ENCODE results near the gene CTCFL. TPM values are rescaled to one million over a fixed set of nuclear protein-coding genes. Genes with fewer than 3 reads are reported as not detected.
"Not testable (repeated sequence)": the region's sequence is repeated elsewhere in the genome, so short reads cannot be mapped to it uniquely, and the experiment has no call there.

Gene CTCFL
- total RNA-seq, 1 experiment from 2014 or later: not detected

- DNase-seq (ENCODE audit: extremely low read depth, low read depth): no peak
Observed at GRCh38 chr20:57491373-57491772, 33.6 kb downstream of the CTCFL start.

GRCh38 chr20:57488277-57488676 is 36.7 kb downstream of the CTCFL start:
- not testable (repeated sequence) for DNase-seq (ENCODE audit: extremely low read depth, low read depth)

GRCh38 chr20:57485770-57486169 is 39.2 kb downstream of the CTCFL start:
- no peak for DNase-seq (ENCODE audit: extremely low read depth, low read depth)

- DNase-seq (ENCODE audit: extremely low read depth, low read depth): no peak
Observed at GRCh38 chr20:57484772-57485171, 40.2 kb downstream of the CTCFL start.

- DNase-seq (ENCODE audit: extremely low read depth, low read depth): no peak
Observed at GRCh38 chr20:57483287-57484050, 41.5 kb downstream of the CTCFL start.

- no peak for DNase-seq (ENCODE audit: extremely low read depth, low read depth)
Observed at GRCh38 chr20:57482796-57483195, 42.1 kb downstream of the CTCFL start.

GRCh38 chr20:57482148-57482547 is 42.8 kb downstream of the CTCFL start:
- DNase-seq (ENCODE audit: extremely low read depth, low read depth): no peak

GRCh38 chr20:57481281-57481711 is 43.6 kb downstream of the CTCFL start:
- DNase-seq (ENCODE audit: extremely low read depth, low read depth): no peak

- DNase-seq (ENCODE audit: extremely low read depth, low read depth): no peak
Observed at GRCh38 chr20:57480444-57481160, 44.3 kb downstream of the CTCFL start.

- no peak for DNase-seq (ENCODE audit: extremely low read depth, low read depth)
Observed at GRCh38 chr20:57479196-57479595, 45.7 kb downstream of the CTCFL start.

GRCh38 chr20:57478176-57478575 is 46.8 kb downstream of the CTCFL start:
- no peak for DNase-seq (ENCODE audit: extremely low read depth, low read depth)

- no peak for DNase-seq (ENCODE audit: extremely low read depth, low read depth)
Observed at GRCh38 chr20:57476641-57477461, 48.1 kb downstream of the CTCFL start.

- DNase-seq (ENCODE audit: extremely low read depth, low read depth): no peak
Observed at GRCh38 chr20:57476084-57476526, 48.8 kb downstream of the CTCFL start.

GRCh38 chr20:57475388-57476083 is 49.4 kb downstream of the CTCFL start:
- no peak for DNase-seq (ENCODE audit: extremely low read depth, low read depth)

- no peak for DNase-seq (ENCODE audit: extremely low read depth, low read depth)
Observed at GRCh38 chr20:57474816-57475215, 50.1 kb downstream of the CTCFL start.

GRCh38 chr20:57474205-57474604 is 50.7 kb downstream of the CTCFL start:
- no peak for DNase-seq (ENCODE audit: extremely low read depth, low read depth)

GRCh38 chr20:57473246-57474048 is 51.5 kb downstream of the CTCFL start:
- DNase-seq (ENCODE audit: extremely low read depth, low read depth): no peak

- DNase-seq (ENCODE audit: extremely low read depth, low read depth): not testable (repeated sequence)
Observed at GRCh38 chr20:57472474-57472873, 52.5 kb downstream of the CTCFL start.

GRCh38 chr20:57471496-57472372 is 53.2 kb downstream of the CTCFL start:
- DNase-seq (ENCODE audit: extremely low read depth, low read depth): no peak

Measured in NCI-H460 (cell line).